Karpas-422 (cell line): Measurements from ENCODE around the gene RANGAP1. TPM values are rescaled to one million over a fixed set of nuclear protein-coding genes. Genes with fewer than 3 reads are reported as not detected.

Source experiments
- DNase-seq: peaks from one replicate; pipeline ENCODE4 v3.0.0-alpha.2; 2015
- H2AFZ ChIP-seq: fragments of 200-600 bp; sonication (generic); 2 replicates; pipeline ENCODE4 v1.6.1; 2014; ENCODE audit warnings: antibody characterized with exemption, low read length, mixed read lengths
- H3K27ac ChIP-seq: fragments of 200-600 bp; sonication (generic); 2 replicates; pipeline ENCODE4 v1.5.1; 2014; ENCODE audit warnings: mild to moderate bottlenecking, low read length, moderate library complexity
- H3K27me3 ChIP-seq: fragments of 200-600 bp; sonication (generic); 2 replicates; pipeline ENCODE4 v1.6.1; 2014; ENCODE audit warnings: low read length, mixed read lengths
- H3K36me3 ChIP-seq: fragments of 200-600 bp; sonication (generic); 2 replicates; pipeline ENCODE4 v1.6.1; 2014; ENCODE audit warnings: low read length, mixed read lengths; ENCODE audit not compliant: insufficient read depth
- H3K4me1 ChIP-seq: fragments of 200-600 bp; sonication (generic); 2 replicates; pipeline ENCODE4 v1.6.1; 2014; ENCODE audit warnings: mild to moderate bottlenecking, low read length, mixed read lengths
- H3K4me2 ChIP-seq: fragments of 200-600 bp; sonication (generic); 2 replicates; pipeline ENCODE4 v1.6.1; 2014; ENCODE audit warnings: low read length, low read depth, mild to moderate bottlenecking; ENCODE audit not compliant: poor library complexity, severe bottlenecking
- H3K4me3 ChIP-seq: fragments of 200-600 bp; sonication (generic); 2 replicates; pipeline ENCODE4 v1.5.1; 2014; ENCODE audit warnings: mild to moderate bottlenecking, antibody characterized with exemption, low read length, mixed read lengths
- H3K79me2 ChIP-seq: fragments of 200-600 bp; sonication (generic); 2 replicates; pipeline ENCODE4 v1.6.1; 2014; ENCODE audit warnings: mild to moderate bottlenecking, low read length, mixed read lengths
- H3K9ac ChIP-seq: fragments of 200-600 bp; sonication (generic); 2 replicates; pipeline ENCODE4 v1.6.0; 2014; ENCODE audit warnings: low read length
- H3K9me2 ChIP-seq: fragments of 200-600 bp; sonication (generic), shearing (Covaris generic); replicated peaks from 2 replicates; pipeline ENCODE4 v1.6.0; 2014; ENCODE audit warnings: mild to moderate bottlenecking, low read length, moderate library complexity; ENCODE audit not compliant: insufficient read depth
- H3K9me3 ChIP-seq: fragments of 300-700, 200-600 bp; sonication (generic); 2 replicates; pipeline ENCODE4 v1.6.1; 2014; ENCODE audit warnings: low read length, mixed read lengths
- H4K20me1 ChIP-seq: fragments of 200-600 bp; sonication (generic); 2 replicates; pipeline ENCODE4 v1.6.1; 2014; ENCODE audit warnings: mild to moderate bottlenecking, antibody characterized with exemption, low read length, low read depth; ENCODE audit not compliant: insufficient read depth
- total RNA-seq: library from RNA; depleted of rRNA; stranded (reverse); fragments of >200 nt; shearing (Covaris generic); gene quantifications from 2 replicates; pipeline ENCODE4 v1.2.3, GENCODE V29; 2014; ENCODE audit warnings: low replicate concordance

Gene RANGAP1
- total RNA-seq, 1 experiment from 2014 or later = 26.3 TPM

GRCh38 chr22:41215409-41215808, 70.6 kb downstream of the RANGAP1 start:
- Histone ChIP-seq H3K36me3 (peaks cover 25% of the 10 kb centered on the region), H2AFZ (no peak overlapping the region), H4K20me1 (no peaks in the 10 kb centered on the region), H3K4me3 (no peak overlapping the region), H3K4me2 (no peak overlapping the region), H3K9me2 (no peaks in the 10 kb centered on the region), H3K27ac (no peak overlapping the region), H3K79me2 (no peaks in the 10 kb centered on the region), H3K9ac (no peak overlapping the region), H3K9me3 (no peaks in the 10 kb centered on the region), H3K4me1 (no peaks in the 10 kb centered on the region), H3K27me3 (no peaks in the 10 kb centered on the region)
- DNase-seq = no peak

- peaks cover 24% of the 10 kb centered on the region for H3K79me2 ChIP-seq
- DNase-seq = peak; percentile 95
- H3K36me3 ChIP-seq = peaks cover 12% of the 10 kb centered on the region
- no peaks in the 10 kb centered on the region for H3K9me2 ChIP-seq
- H4K20me1 ChIP-seq = no peaks in the 10 kb centered on the region
- H2AFZ ChIP-seq = no peak overlapping the region
- H3K4me2 ChIP-seq = peak overlapping the region; percentile 48
- no peak overlapping the region for H3K4me3 ChIP-seq
- H3K9ac ChIP-seq = no peak overlapping the region
- no peaks in the 10 kb centered on the region for H3K9me3 ChIP-seq
- peaks cover 37% of the 10 kb centered on the region for H3K4me1 ChIP-seq
- H3K27ac ChIP-seq = peak overlapping the region; percentile 75
- no peaks in the 10 kb centered on the region for H3K27me3 ChIP-seq
These were observed 79.3 kb downstream of the RANGAP1 start for GRCh38 chr22:41206719-41207118.

- Histone ChIP-seq H3K27ac (peak within 1 kb of the TSS; percentile 75), H3K4me1 (peaks cover 37% of the 10 kb centered on the region), H3K9me2 (no peaks in the 10 kb centered on the region), H3K9ac (peak within 1 kb of the TSS; percentile 81), H2AFZ (peak within 1 kb of the TSS; percentile 39; the same call in 1 of the 2 replicates), H3K79me2 (peaks cover 24% of the 10 kb centered on the region), H4K20me1 (no peaks in the 10 kb centered on the region), H3K36me3 (peaks cover 7% of the 10 kb centered on the region; the same call in 1 of the 2 replicates), H3K4me2 (peak within 1 kb of the TSS; percentile 70), H3K9me3 (no peaks in the 10 kb centered on the region), H3K4me3 (peak within 1 kb of the TSS; percentile 76), H3K27me3 (no peaks in the 10 kb centered on the region)
- peak; percentile 99 for DNase-seq
These were observed 80.7 kb downstream of the RANGAP1 start, which contains the start of gene L3MBTL2 for GRCh38 chr22:41204992-41205900. Gene L3MBTL2, plus strand, starts transcription at chr22:41205312. Its CDS starts 51 bp downstream, at chr22:41205363.

- H3K9ac ChIP-seq = no peak overlapping the region
- no peaks in the 10 kb centered on the region for H3K9me3 ChIP-seq
- no peaks in the 10 kb centered on the region for H4K20me1 ChIP-seq
- H3K27me3 ChIP-seq = no peaks in the 10 kb centered on the region
- H3K79me2 ChIP-seq = peaks cover 16% of the 10 kb centered on the region
- H3K4me1 ChIP-seq = peaks cover 32% of the 10 kb centered on the region
- no peak overlapping the region for H2AFZ ChIP-seq
- H3K9me2 ChIP-seq = no peaks in the 10 kb centered on the region
- H3K4me2 ChIP-seq = no peak overlapping the region
- H3K36me3 ChIP-seq = no peaks in the 10 kb centered on the region; the same call in 1 of the 2 replicates
- no peak for DNase-seq
- no peak overlapping the region for H3K27ac ChIP-seq
- H3K4me3 ChIP-seq = no peak overlapping the region
These were observed 81.9 kb downstream of the RANGAP1 start for GRCh38 chr22:41204066-41204465.

GRCh38 chr22:41203118-41203517, 82.9 kb downstream of the RANGAP1 start:
- H3K79me2 ChIP-seq = peaks cover 8% of the 10 kb centered on the region

GRCh38 chr22:41201141-41201540, 84.8 kb downstream of the RANGAP1 start:
- H3K4me2 ChIP-seq = no peak overlapping the region
- H3K79me2 ChIP-seq = no peaks in the 10 kb centered on the region
- no peak overlapping the region for H3K9ac ChIP-seq
- H3K4me1 ChIP-seq = peaks cover 24% of the 10 kb centered on the region
- H3K27me3 ChIP-seq = no peaks in the 10 kb centered on the region
- no peak overlapping the region for H2AFZ ChIP-seq
- no peaks in the 10 kb centered on the region for H3K9me3 ChIP-seq
- no peaks in the 10 kb centered on the region for H3K9me2 ChIP-seq
- H3K27ac ChIP-seq = no peak overlapping the region
- H4K20me1 ChIP-seq = no peaks in the 10 kb centered on the region
- no peak overlapping the region for H3K4me3 ChIP-seq
- no peaks in the 10 kb centered on the region for H3K36me3 ChIP-seq
- no peak for DNase-seq

More at GRCh38 chr22:41203118-41203517, 82.9 kb downstream of the RANGAP1 start:
- Histone ChIP-seq H3K36me3 (no peaks in the 10 kb centered on the region), H3K9me2 (no peaks in the 10 kb centered on the region), H2AFZ (no peak overlapping the region), H4K20me1 (no peaks in the 10 kb centered on the region), H3K27ac (no peak overlapping the region), H3K9ac (no peak overlapping the region), H3K4me2 (no peak overlapping the region), H3K4me3 (no peak overlapping the region), H3K27me3 (no peaks in the 10 kb centered on the region), H3K9me3 (no peaks in the 10 kb centered on the region), H3K4me1 (peaks cover 33% of the 10 kb centered on the region)
- no peak for DNase-seq

GRCh38 chr22:41198027-41198580, 87.9 kb downstream of the RANGAP1 start:
- Histone ChIP-seq H3K4me2 (peak overlapping the region; percentile 100), H4K20me1 (no peaks in the 10 kb centered on the region), H3K36me3 (no peaks in the 10 kb centered on the region), H3K79me2 (no peaks in the 10 kb centered on the region), H3K4me1 (peaks cover 16% of the 10 kb centered on the region), H3K9me3 (no peaks in the 10 kb centered on the region), H3K9me2 (no peaks in the 10 kb centered on the region), H3K4me3 (peak overlapping the region; percentile 86), H3K9ac (peak overlapping the region; percentile 76), H3K27me3 (no peaks in the 10 kb centered on the region), H2AFZ (peak overlapping the region; percentile 99), H3K27ac (no peak overlapping the region)
- peak; percentile 78 for DNase-seq
